Sigmoid colon (tissue), 4 donors: ENCODE measurements around the gene ZSWIM8.
"Not testable (repeated sequence)": the region's sequence is repeated elsewhere in the genome, so short reads cannot be mapped to it uniquely, and the experiment has no call there.

Experiments used
- CTCF ChIP-seq, 4 experiments: fragments of 450-650 bp in 3 of 4; fragments of 200-600 bp in 1 of 4; IDR thresholded peaks; one replicate each; pipeline ENCODE4 v1.5.1; 2016 to 2019; ENCODE audit warnings: antibody characterized with exemption in 4 of 4, mild to moderate bottlenecking in 3 of 4, moderate library complexity in 2 of 4
- EP300 ChIP-seq, 4 donors: sonication (generic); formaldehyde crosslinking; IDR thresholded peaks; one replicate each; pipeline ENCODE4 v1.6.1; 2017; ENCODE audit warnings: antibody characterized with exemption in 4 of 4

- not testable (repeated sequence) for TF ChIP-seq CTCF, EP300 (IDR thresholded peaks at IDR 0.05)
Measured at GRCh38 chr10:73796035-73796434, 10.6 kb downstream of the ZSWIM8 start.
